ENCODE measurements around the gene RHOB. TPM values are rescaled to one million over a fixed set of nuclear protein-coding genes. Genes with fewer than 3 reads are reported as not detected.

RHOB gene
- total RNA-seq, 4 donors from 2014 or later = 242 to 1,280 (median 486) TPM

- TF ChIP-seq POLR2A (IDR thresholded peaks at IDR 0.05) (no peak), CTCF (IDR thresholded peaks at IDR 0.05) (no peak)
- H3K27ac ChIP-seq = no peak overlapping the region
- no peak for DNase-seq
- no peaks in the 10 kb centered on the region for H3K4me1 ChIP-seq
- no peak overlapping the region for H3K4me3 ChIP-seq
- intact Hi-C loops (cut with DNase I; ENCODE audit: low total_unique reads) = no loop called here
- no peaks in the 10 kb centered on the region for H3K27me3 ChIP-seq
- no peaks in the 10 kb centered on the region for H3K9me3 ChIP-seq
- no peaks in the 10 kb centered on the region for H3K36me3 ChIP-seq
Observed at GRCh38 chr2:20496076-20496872, 49.4 kb downstream of the RHOB start.

GRCh38 chr2:20496942-20497341, 50.1 kb downstream of the RHOB start:
- H3K27me3 ChIP-seq = no peaks in the 10 kb centered on the region
- no peak overlapping the region for H3K27ac ChIP-seq
- no peaks in the 10 kb centered on the region for H3K36me3 ChIP-seq
- H3K4me1 ChIP-seq = no peaks in the 10 kb centered on the region
- no peak for DNase-seq
- no peak overlapping the region for H3K4me3 ChIP-seq
- intact Hi-C loops (cut with DNase I; ENCODE audit: low total_unique reads) = no loop called here
- no peaks in the 10 kb centered on the region for H3K9me3 ChIP-seq
- no peak for TF ChIP-seq CTCF (IDR thresholded peaks at IDR 0.05)
- no peak for TF ChIP-seq POLR2A (IDR thresholded peaks at IDR 0.05)

Small RNAs within 50 kb of the gene (small RNA-seq; reads per million reads assigned to genes)
- gene RF00019 (not detected), gene RNA5SP86 (not detected)

Other genes starting within 250 kb of the RHOB start
- gene SDC1, start 221.9 kb upstream of the RHOB start, total RNA-seq = 10 to 100 TPM in 1 of 4 donors, 1 to 10 TPM in 1, under 1 TPM in 1, not detected in 1; 0.29 to 30.1 (median 3.0) TPM
- 100 to 1,000 TPM in 2 of 4 donors, 10 to 100 TPM in 2; 51.0 to 138 (median 103) TPM for gene PUM2, start 96.2 kb upstream of the RHOB start, total RNA-seq
- 10 to 100 TPM in 3 of 4 donors, 1 to 10 TPM in 1; 7.1 to 41.8 (median 28.4) TPM for gene HS1BP3, start 204.0 kb downstream of the RHOB start, total RNA-seq
- 10 to 100 TPM in 1 of 4 donors, 1 to 10 TPM in 3; 1.5 to 45.6 (median 5.4) TPM for gene GDF7, start 220.1 kb downstream of the RHOB start, total RNA-seq

Measured in uterus (tissue), 4 donors.